Stimulated activated CD4-positive, alpha-beta T cell treated with anti-CD3 and anti-CD28 coated beads, Interleukin-4, amount 100 ng/mL, for 24 hours (primary cell): Measurements from ENCODE around the gene C1orf226.

Experiments
- DNase-seq: peaks from one replicate; pipeline ENCODE4 v3.0.0-alpha.2; 2020

C1orf226 gene

GRCh38 chr1:162366671-162367070 is 14.9 kb upstream of the C1orf226 start:
- DNase-seq, result no peak

DNA sequence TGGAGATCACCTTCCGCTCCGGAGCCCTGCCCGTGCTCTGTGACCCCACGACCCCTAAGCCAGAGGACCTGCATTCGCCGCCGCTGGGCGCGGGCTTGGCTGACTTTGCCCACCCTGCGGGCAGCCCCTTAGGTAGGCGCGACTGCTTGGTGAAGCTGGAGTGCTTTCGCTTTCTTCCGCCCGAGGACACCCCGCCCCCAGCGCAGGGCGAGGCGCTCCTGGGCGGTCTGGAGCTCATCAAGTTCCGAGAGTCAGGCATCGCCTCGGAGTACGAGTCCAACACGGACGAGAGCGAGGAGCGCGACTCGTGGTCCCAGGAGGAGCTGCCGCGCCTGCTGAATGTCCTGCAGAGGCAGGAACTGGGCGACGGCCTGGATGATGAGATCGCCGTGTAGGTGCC is 14.5 kb upstream of the C1orf226 start:
- DNase-seq, result no peak

DNA sequence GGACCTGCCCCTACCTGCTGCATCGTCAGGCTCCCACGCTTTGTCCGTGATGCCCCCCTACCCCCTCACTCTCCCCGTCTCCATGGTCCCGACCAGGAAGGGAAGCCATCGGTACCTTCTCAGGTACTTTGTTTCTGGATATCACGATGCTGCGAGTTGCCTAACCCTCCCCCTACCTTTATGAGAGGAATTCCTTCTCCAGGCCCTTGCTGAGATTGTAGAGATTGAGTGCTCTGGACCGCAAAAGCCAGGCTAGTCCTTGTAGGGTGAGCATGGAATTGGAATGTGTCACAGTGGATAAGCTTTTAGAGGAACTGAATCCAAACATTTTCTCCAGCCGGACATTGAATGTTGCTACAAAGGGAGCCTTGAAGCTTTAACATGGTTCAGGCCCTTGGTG is 13.8 kb upstream of the C1orf226 start:
- no peak for DNase-seq

DNA sequence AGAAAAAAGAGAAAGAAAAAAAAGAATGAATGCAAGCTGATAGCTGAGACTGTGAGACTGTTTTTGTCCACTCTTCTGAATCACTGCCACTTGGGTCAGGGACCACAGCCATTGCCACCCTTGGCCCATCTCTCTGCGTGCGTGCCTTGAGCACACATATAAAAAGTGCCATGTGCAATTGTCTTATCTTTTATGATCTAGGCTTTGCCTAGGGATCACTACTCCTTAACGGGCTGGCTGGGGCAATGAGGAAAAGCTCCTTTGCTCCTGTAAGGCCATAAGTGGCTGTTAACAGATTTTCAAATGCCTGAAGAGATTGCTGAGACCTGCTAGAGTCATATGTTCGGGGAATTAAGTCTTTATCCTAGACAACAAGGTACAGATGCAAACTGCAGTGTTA is 13.1 kb upstream of the C1orf226 start:
- DNase-seq, result no peak

GRCh38 chr1:162369571-162369970 is 12.0 kb upstream of the C1orf226 start:
- no peak for DNase-seq

GRCh38 chr1:162370161-162370560 is 11.4 kb upstream of the C1orf226 start:
- no peak for DNase-seq

DNA sequence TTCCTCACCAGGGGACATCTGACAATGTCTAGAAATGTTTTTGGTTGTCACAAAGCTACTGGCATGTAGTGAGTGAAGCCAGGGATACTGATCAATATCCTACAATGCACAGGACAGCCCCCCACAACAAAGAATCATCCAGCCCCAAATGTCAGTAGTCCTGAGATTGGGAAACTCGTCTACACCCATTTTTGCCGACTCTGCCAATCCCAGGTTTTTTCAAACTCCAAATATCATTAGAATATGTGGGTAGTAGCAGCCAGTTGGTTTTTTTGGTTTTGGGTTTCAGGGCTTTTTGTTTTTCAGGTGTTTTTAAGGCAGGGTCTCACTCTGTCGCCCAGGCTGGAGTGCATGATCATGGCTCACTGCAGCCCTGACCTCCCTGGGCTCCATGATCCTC is 10.8 kb upstream of the C1orf226 start:
- DNase-seq, result no peak

DNA sequence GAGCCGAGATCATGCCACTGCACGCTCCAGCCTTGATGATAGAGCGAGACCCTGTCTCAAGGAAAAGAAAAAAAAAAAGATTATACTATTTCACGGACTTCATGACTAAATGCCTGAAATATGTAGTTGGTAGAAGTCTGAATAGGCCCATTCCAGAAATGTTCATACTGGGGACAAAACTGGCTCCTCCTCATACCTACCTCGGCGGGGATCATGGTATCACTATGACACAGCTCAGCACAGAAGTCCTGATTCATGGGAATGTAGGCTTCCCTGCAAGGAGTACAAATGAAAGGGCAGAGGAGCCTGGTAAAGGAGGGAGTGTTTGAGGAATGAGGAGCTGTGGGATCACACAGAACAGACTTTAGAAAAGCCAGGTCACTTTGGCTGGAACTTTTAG is 9.9 kb upstream of the C1orf226 start:
- no peak for DNase-seq

DNA sequence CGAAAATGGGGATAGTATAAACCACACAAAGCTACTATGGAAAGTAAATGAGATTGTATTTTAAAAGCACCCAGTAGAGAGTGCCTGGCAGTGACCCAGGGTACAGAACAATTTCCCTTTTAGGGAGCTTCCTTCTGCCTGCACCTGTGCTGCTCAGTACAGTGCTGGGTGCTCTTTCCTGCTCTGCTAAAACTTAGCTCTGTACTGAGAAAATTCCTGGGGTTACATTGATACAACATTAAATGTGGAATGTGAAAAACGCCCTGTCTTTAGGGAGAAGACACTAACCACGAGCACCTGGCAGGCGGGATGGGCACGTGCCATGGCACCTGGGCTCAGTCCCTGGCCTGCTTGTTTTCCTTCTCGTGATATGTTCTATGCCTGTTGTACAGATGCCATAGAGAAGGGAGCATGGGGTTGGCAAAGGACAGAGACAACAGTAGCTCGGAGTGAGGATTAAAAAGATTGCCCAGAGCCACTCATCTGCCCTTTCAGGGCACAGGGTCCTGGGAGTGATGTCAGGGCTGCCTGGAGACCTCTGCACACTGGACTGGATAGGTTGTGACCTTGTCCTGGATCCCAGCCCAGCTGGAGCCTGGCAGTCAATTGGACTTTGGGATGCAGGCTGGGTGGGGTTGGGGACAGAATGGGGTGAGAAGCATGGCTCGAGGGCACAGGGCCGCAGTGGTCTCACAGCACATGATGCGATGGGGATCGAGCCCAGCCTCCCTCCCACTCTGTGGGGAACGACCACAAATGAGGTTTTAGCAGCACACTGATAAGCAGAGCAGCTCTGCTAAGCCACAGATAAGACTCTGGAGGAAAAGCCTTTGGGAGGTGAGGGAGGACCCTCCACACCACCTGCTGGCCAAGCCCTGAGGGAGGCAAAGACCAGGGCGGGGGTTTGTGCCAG is 9.1 kb upstream of the C1orf226 start:
- DNase-seq, result no peak

DNA sequence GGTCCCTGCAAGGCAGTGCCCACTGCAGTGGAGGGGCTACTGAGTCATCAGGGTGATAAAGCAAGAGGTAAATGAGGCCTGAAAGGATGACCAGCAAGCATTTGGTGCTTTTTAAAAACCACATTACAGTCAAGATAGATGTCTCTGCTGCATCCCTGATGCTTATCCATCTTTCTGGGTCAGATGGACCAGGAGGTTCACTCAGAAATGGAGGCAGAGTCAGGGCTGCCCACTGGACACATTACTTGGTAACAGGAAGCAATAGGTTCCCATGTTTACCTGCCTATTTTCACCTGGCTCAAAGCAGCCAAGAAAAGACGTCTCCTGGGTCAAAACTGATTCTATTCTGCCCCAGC is 8.5 kb upstream of the C1orf226 start:
- no peak for DNase-seq

DNA sequence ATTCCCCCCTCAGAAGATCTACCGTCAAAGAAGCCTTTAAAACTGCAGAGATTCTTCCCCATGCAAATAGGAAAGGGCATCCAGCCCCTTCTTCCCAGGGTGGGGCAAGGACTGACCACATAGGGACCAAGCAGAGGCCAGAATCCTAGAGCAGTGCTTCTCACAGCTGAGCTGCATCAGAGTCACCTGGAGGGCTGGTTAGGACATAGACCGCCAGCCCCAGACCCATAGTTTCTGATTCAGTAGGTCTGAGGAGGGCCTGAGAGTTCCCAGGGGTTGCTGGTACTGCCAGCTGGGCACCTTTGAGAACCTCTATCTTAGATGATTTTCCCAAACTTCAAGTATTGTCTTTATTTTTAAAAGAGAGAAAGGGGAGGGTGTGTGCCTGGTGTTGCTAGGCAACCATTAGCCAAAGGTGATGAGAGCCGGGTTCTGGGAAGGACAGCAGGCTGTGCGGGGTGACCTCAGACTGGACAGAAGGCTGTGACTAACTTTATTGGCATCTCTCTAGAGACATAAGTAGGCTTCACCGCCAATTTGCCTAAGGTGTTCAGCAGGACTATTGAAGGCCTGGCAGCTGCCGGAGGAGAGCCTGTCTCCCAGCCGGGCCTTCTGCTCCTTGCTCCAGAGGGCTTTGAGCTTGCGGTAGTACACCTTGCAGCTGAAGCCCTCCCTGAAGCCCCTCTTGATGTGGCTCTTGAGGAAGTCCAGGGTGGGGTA is 7.8 kb upstream of the C1orf226 start:
- DNase-seq, result no peak

- DNase-seq, result no peak
Measured at GRCh38 chr1:162374406-162374805, 7.1 kb upstream of the C1orf226 start.

- no peak for DNase-seq
Measured at GRCh38 chr1:162375463-162375862, 6.1 kb upstream of the C1orf226 start.

- DNase-seq, result no peak
Measured at GRCh38 chr1:162376691-162377090, 4.8 kb upstream of the C1orf226 start, which contains the start of gene SPATA46. TSS of gene SPATA46 (minus strand) at chr1:162376854. CDS start at chr1:162376790, 64 bp downstream.

- no peak for DNase-seq
Measured at GRCh38 chr1:162380061-162380846, 1.3 kb upstream of the C1orf226 start.

GRCh38 chr1:162381941-162382750 is 618 bp downstream of the C1orf226 start:
- DNase-seq, result no peak

DNA sequence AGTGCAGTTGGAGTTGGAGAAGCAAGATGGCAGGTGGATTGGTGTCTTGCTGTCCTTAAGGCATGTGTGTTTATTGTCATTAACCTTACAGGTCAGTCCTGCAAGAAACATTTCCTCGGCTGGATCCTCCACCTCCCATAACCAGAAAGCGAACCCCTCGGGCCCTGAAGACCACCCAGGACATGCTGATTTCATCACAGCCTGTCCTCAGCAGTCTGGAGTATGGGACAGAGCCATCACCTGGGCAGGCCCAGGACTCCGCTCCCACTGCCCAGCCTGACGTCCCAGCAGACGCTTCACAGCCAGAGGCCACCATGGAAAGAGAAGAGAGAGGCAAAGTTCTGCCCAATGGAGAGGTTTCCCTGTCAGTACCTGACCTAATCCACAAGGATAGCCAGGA is 1.6 kb downstream of the C1orf226 start:
- DNase-seq, result no peak

DNA sequence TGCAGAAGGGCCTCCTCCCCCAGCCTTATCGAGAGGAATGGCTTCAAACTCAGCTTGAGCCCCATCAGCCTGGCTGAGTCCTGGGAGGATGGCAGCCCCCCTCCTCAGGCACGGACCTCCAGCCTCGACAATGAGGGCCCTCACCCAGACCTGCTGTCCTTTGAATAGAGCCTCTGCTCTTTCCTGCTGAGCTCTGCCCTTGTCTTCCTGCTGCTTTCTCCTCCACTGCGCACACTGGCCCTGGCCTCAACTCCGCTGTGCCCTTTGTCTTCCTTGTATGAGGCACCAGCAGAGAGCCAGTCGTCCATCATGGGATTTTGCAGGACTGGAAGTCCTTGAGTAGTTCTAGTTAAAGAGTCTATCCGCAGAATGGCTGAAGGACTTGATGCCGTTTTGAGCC is 2.0 kb downstream of the C1orf226 start:
- DNase-seq, result no peak

GRCh38 chr1:162384116-162384515 is 2.6 kb downstream of the C1orf226 start:
- no peak for DNase-seq

GRCh38 chr1:162384601-162385279 is 3.2 kb downstream of the C1orf226 start:
- no peak for DNase-seq

DNA sequence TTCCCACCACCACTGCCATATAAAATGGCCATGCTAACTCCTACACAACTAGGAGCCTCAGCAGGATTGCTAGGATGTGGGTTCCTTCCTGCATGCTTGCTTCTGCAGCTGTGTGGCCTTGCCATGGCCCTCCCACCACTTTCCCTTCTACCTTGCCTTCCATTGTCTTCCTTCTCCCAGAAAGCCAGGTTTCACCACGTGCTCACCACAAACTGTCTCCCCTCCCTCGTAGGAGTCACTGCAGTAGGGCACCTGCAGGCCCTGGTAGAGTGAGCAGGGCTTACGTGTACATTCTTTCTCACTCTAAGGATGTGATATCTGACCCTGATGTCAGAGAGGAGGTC is 3.7 kb downstream of the C1orf226 start:
- no peak for DNase-seq

DNA sequence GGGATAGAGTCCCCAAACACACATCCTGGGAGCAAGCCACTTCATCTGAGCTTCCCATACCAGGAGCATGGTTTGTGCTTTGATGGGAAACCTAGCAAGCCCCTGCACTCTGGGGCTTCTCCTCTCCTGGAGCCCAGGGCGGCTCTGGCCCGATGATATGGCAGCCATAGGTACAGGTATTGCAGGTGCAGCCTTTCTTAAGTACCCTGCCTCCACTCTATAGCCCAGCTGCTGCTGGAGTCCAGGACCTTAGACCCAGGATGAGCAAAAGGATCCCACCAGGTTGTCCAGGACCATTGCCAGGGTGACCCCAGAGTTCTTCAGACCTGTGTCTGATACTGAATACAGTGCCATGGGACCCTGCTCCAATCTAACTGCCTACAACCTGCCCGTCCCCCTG is 4.2 kb downstream of the C1orf226 start:
- DNase-seq, result no peak
